Neural cell (in vitro differentiated cells): ENCODE results near the gene GALNT2. TPM values are rescaled to one million over a fixed set of nuclear protein-coding genes. Genes with fewer than 3 reads are reported as not detected.

Source experiments
- H2AFZ ChIP-seq: fragments of 200-600, 300-800 bp; sonication (generic), shearing (Covaris generic); 2 replicates; pipeline ENCODE4 v1.6.0; 2014; ENCODE audit warnings: low read depth, mild to moderate bottlenecking, antibody characterized with exemption, low read length, moderate library complexity
- H3F3A ChIP-seq: fragments of 200-600 bp; shearing (Covaris generic); 2 replicates; pipeline ENCODE4 v1.6.1; 2016; ENCODE audit warnings: mild to moderate bottlenecking, moderate library complexity, mixed read lengths, antibody characterized with exemption, low read length; ENCODE audit not compliant: insufficient read depth, poor library complexity, severe bottlenecking
- H3K27ac ChIP-seq: fragments of 200-600, 300-800 bp; sonication (generic), shearing (Covaris generic); 2 replicates; pipeline ENCODE4 v1.5.1; 2014; ENCODE audit warnings: mild to moderate bottlenecking, low read length, moderate library complexity
- H3K27me3 ChIP-seq: fragments of 300-800, 200-600 bp; sonication (generic), shearing (Covaris generic); 2 replicates; pipeline ENCODE4 v1.6.0; 2014; ENCODE audit warnings: mild to moderate bottlenecking, low read depth, low read length, moderate library complexity; ENCODE audit not compliant: insufficient read depth
- H3K36me3 ChIP-seq: fragments of 300-800, 200-600 bp; sonication (generic), shearing (Covaris generic); 2 replicates; pipeline ENCODE4 v1.5.1; 2014; ENCODE audit warnings: mild to moderate bottlenecking, antibody characterized with exemption, low read length, moderate library complexity; ENCODE audit not compliant: insufficient read depth
- H3K4me2 ChIP-seq: fragments of 300-800, 200-600 bp; sonication (generic), shearing (Covaris generic); 2 replicates; pipeline ENCODE4 v1.6.0; 2014; ENCODE audit warnings: mild to moderate bottlenecking, low read length
- H3K4me3 ChIP-seq: fragments of 300-800, 200-600 bp; sonication (generic), shearing (Covaris generic); 2 replicates; pipeline ENCODE4 v1.5.1; 2014; ENCODE audit warnings: mild to moderate bottlenecking, low read length, moderate library complexity
- H3K79me2 ChIP-seq: fragments of 200-600 bp; shearing (Covaris generic); replicated peaks from 2 replicates; pipeline ENCODE4 v1.6.0; 2014; ENCODE audit warnings: mild to moderate bottlenecking, low read length, moderate library complexity; ENCODE audit not compliant: insufficient read depth
- H3K9ac ChIP-seq: fragments of 300-800, 200-600 bp; sonication (generic), shearing (Covaris generic); 2 replicates; pipeline ENCODE4 v1.6.1; 2016; ENCODE audit warnings: mild to moderate bottlenecking, low read length, mixed read lengths
- H3K9me2 ChIP-seq: fragments of 200-600 bp; shearing (Covaris generic); 2 replicates; pipeline ENCODE4 v1.6.1; 2016; ENCODE audit warnings: mild to moderate bottlenecking, low read length, mixed read lengths; ENCODE audit not compliant: insufficient read depth
- H3K9me3 ChIP-seq: fragments of 200-600, 300-800 bp; sonication (generic), shearing (Covaris generic); 2 replicates; pipeline ENCODE4 v1.6.1; 2016; ENCODE audit warnings: mild to moderate bottlenecking, mixed run types, low read length, moderate library complexity, mixed read lengths
- H4K20me1 ChIP-seq: fragments of 200-600 bp; shearing (Covaris generic); 2 replicates; pipeline ENCODE4 v1.6.1; 2016; ENCODE audit warnings: mild to moderate bottlenecking, mixed run types; ENCODE audit not compliant: insufficient read depth
- EP300 ChIP-seq: fragments of 450-650 bp; conservative IDR thresholded peaks from 2 replicates; pipeline ENCODE4 v1.6.1; 2014; ENCODE audit warnings: antibody characterized with exemption, mild to moderate bottlenecking, moderate library complexity; ENCODE audit not compliant: poor library complexity, severe bottlenecking
- EZH2 ChIP-seq: fragments of 200-600, 300-800 bp; shearing (Covaris generic), sonication (generic); IDR thresholded peaks from 2 replicates; pipeline ENCODE4 v1.6.1; 2014; ENCODE audit warnings: antibody characterized with exemption, low read length, borderline replicate concordance, mild to moderate bottlenecking; ENCODE audit not compliant: insufficient read depth, poor library complexity, severe bottlenecking
- MXI1 ChIP-seq: fragments of 450-650 bp; conservative IDR thresholded peaks from 2 replicates; pipeline ENCODE4 v1.6.1; 2014; ENCODE audit warnings: antibody characterized with exemption, mild to moderate bottlenecking; ENCODE audit not compliant: poor library complexity, severe bottlenecking
- POLR2AphosphoS5 ChIP-seq: IDR thresholded peaks from 2 replicates; pipeline ENCODE4 v1.6.1; 2012
- RAD21 ChIP-seq: fragments of 450-650 bp; conservative IDR thresholded peaks from 2 replicates; pipeline ENCODE4 v1.6.1; 2014; ENCODE audit warnings: antibody characterized with exemption, mild to moderate bottlenecking, moderate library complexity
- SMC3 ChIP-seq: fragments of 450-650 bp; conservative IDR thresholded peaks from 2 replicates; pipeline ENCODE4 v1.6.1; 2014; ENCODE audit warnings: antibody characterized with exemption, mild to moderate bottlenecking, moderate library complexity; ENCODE audit not compliant: poor library complexity
- TAF1 ChIP-seq: IDR thresholded peaks from 2 replicates; pipeline ENCODE4 v1.6.1; 2012; ENCODE audit warnings: low read depth
- polyA plus RNA-seq: library from polyadenylated mRNA; depleted of rRNA; stranded (reverse); fragments of >200 nt; gene quantifications from 2 replicates; pipeline ENCODE4 v1.2.3, GENCODE V29; 2014
- TF ChIP-seq, protein P1 (sequence below): IDR thresholded peaks from 2 replicates; pipeline ENCODE4 v1.6.1; 2012; ENCODE audit warnings: borderline replicate concordance
- TF ChIP-seq, protein P2 (sequence below): fragments of 450-650 bp; IDR thresholded peaks from 2 replicates; pipeline ENCODE4 v1.5.1; 2014; ENCODE audit warnings: antibody characterized with exemption, mild to moderate bottlenecking, moderate library complexity; ENCODE audit not compliant: poor library complexity, severe bottlenecking

GALNT2 gene
- polyA plus RNA-seq, 1 donor from 2014 or later: 38.8 TPM

DNA sequence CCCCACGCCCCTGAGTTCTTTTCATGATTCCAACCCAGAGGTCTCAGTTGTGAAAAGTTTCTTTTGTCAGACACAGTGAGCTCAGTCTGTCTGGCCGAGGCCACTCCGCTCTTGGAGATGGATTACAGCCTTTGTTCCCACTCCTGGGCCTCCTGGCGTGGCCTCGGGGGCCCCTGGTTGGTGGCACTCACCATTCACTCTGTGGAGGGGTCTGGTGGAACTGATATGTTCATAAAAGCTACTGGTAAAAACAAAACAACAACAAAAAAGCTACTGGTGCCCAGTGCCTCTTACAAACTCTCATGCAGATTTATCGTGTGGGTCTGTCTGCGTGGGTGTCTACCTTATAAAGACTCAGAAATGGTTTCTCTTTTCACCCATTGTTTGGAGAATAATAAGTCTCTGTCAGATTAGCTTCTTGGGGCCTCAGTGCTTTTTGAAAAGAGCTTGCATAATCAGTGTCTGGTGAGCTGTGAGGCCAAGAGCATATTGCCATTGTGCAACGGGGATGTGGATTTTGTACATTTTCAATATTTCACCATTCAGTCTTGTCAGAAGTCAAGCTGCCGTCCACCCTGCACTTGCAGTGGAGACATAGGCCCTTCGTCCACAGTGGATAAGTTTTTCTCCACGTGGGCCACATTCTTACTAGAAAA lies 86.7 kb downstream of the GALNT2 start:
- Histone ChIP-seq H3K4me2 (no peak overlapping the region), H3K79me2 (peaks cover 8% of the 10 kb centered on the region), H3K4me3 (peak overlapping the region; percentile 5), H3F3A (no peaks in the 10 kb centered on the region), H3K36me3 (no peaks in the 10 kb centered on the region), H4K20me1 (no peaks in the 10 kb centered on the region), H3K27me3 (no peaks in the 10 kb centered on the region), H3K27ac (no peak overlapping the region), H2AFZ (no peak overlapping the region), H3K9me3 (no peaks in the 10 kb centered on the region), H3K9me2 (no peaks in the 10 kb centered on the region), H3K9ac (no peak overlapping the region)
- TF ChIP-seq, protein P1, sequence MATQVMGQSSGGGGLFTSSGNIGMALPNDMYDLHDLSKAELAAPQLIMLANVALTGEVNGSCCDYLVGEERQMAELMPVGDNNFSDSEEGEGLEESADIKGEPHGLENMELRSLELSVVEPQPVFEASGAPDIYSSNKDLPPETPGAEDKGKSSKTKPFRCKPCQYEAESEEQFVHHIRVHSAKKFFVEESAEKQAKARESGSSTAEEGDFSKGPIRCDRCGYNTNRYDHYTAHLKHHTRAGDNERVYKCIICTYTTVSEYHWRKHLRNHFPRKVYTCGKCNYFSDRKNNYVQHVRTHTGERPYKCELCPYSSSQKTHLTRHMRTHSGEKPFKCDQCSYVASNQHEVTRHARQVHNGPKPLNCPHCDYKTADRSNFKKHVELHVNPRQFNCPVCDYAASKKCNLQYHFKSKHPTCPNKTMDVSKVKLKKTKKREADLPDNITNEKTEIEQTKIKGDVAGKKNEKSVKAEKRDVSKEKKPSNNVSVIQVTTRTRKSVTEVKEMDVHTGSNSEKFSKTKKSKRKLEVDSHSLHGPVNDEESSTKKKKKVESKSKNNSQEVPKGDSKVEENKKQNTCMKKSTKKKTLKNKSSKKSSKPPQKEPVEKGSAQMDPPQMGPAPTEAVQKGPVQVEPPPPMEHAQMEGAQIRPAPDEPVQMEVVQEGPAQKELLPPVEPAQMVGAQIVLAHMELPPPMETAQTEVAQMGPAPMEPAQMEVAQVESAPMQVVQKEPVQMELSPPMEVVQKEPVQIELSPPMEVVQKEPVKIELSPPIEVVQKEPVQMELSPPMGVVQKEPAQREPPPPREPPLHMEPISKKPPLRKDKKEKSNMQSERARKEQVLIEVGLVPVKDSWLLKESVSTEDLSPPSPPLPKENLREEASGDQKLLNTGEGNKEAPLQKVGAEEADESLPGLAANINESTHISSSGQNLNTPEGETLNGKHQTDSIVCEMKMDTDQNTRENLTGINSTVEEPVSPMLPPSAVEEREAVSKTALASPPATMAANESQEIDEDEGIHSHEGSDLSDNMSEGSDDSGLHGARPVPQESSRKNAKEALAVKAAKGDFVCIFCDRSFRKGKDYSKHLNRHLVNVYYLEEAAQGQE: no peak
- TF ChIP-seq TAF1 (no peak), EZH2 (no peak), EP300 (no peak), POLR2AphosphoS5 (no peak), MXI1 (no peak), RAD21 (no peak), SMC3 (no peak)
- TF ChIP-seq, protein P2, sequence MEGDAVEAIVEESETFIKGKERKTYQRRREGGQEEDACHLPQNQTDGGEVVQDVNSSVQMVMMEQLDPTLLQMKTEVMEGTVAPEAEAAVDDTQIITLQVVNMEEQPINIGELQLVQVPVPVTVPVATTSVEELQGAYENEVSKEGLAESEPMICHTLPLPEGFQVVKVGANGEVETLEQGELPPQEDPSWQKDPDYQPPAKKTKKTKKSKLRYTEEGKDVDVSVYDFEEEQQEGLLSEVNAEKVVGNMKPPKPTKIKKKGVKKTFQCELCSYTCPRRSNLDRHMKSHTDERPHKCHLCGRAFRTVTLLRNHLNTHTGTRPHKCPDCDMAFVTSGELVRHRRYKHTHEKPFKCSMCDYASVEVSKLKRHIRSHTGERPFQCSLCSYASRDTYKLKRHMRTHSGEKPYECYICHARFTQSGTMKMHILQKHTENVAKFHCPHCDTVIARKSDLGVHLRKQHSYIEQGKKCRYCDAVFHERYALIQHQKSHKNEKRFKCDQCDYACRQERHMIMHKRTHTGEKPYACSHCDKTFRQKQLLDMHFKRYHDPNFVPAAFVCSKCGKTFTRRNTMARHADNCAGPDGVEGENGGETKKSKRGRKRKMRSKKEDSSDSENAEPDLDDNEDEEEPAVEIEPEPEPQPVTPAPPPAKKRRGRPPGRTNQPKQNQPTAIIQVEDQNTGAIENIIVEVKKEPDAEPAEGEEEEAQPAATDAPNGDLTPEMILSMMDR: no peak

DNA sequence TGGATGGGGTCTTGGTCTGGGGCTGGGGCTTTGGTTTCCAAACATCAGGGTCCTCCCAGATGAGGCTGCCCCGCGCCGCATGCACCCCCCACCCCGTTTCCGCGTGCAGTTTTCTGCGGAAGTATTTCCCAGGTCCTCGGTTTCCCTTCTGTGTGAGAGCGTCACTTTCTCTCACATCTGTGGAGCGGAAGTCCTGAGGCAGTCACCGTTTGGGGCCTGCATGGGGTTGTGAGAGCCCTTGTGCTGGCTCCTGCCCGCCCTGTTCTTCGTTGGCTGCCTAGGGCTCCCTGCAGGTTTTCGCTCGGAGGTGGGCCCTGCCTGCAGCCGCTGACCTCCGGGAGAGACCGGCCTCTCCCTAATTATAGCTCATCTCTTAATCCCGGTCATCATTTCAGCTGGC lies 88.0 kb downstream of the GALNT2 start:
- Histone ChIP-seq H3K79me2 (peaks cover 8% of the 10 kb centered on the region), H3K36me3 (no peaks in the 10 kb centered on the region), H4K20me1 (no peaks in the 10 kb centered on the region), H3K4me3 (no peak overlapping the region), H3K27me3 (no peaks in the 10 kb centered on the region), H3K27ac (no peak overlapping the region), H3F3A (no peaks in the 10 kb centered on the region), H3K9ac (no peak overlapping the region), H2AFZ (no peak overlapping the region), H3K9me2 (no peaks in the 10 kb centered on the region), H3K4me2 (no peak overlapping the region), H3K9me3 (no peaks in the 10 kb centered on the region)
- TF ChIP-seq RAD21 (no peak), POLR2AphosphoS5 (no peak), MXI1 (no peak), SMC3 (no peak), TAF1 (no peak)
- TF ChIP-seq, protein P1: no peak
